Breast epithelium (tissue), 4 donors: Measurements from ENCODE around the gene MOGAT3. TPM values are rescaled to one million over a fixed set of nuclear protein-coding genes. Genes with fewer than 3 reads are reported as not detected.

ENCODE experiments used
- DNase-seq, 2 donors: peaks; one replicate each; pipeline ENCODE4 v3.0.0-alpha.2; 2019; ENCODE audit warnings: low spot score in 2 of 2
- H3K27ac ChIP-seq, 2 donors: fragments of 200-600 bp; sonication (generic) in 1 of 2; one replicate each; pipeline ENCODE4 v1.5.1; 2016 to 2019; ENCODE audit warnings: mild to moderate bottlenecking in 1 of 2
- H3K27me3 ChIP-seq, 2 donors: fragments of 200-600 bp; sonication (generic) in 1 of 2; one replicate each; pipeline versions ENCODE4 v1.5.1 to v1.6.0; 2017 to 2019; ENCODE audit warnings: control low read depth in 1 of 2, mild to moderate bottlenecking in 1 of 2
- H3K36me3 ChIP-seq: fragments of 200-600 bp; one replicate; pipeline ENCODE4 v1.5.1; 2019
- H3K4me1 ChIP-seq, 2 donors: fragments of 200-600 bp; sonication (generic); one replicate each; pipeline ENCODE4 v1.5.1; 2016 to 2019; ENCODE audit warnings: control low read depth in 1 of 2
- H3K4me3 ChIP-seq, 3 donors: fragments of 200-600 bp; sonication (generic); 1 replicate in 2 of 3; 2 replicates in 1 of 3; pipeline ENCODE4 v1.5.1; 2016 to 2019; ENCODE audit warnings: mild to moderate bottlenecking in 3 of 3, moderate library complexity in 2 of 3
- H3K9me3 ChIP-seq, 2 donors: fragments of 200-600 bp; sonication (generic) in 1 of 2; one replicate each; pipeline ENCODE4 v1.5.1; 2016 to 2019; ENCODE audit warnings: control low read depth in 1 of 2
- POLR2A ChIP-seq: fragments of 450-650 bp; IDR thresholded peaks from one replicate; pipeline ENCODE4 v1.6.1; 2016; ENCODE audit warnings: antibody characterized with exemption, mild to moderate bottlenecking, moderate library complexity
- POLR2AphosphoS5 ChIP-seq, 3 donors: sonication (generic); formaldehyde crosslinking; IDR thresholded peaks; one replicate each; pipeline ENCODE4 v1.6.1; 2017; ENCODE audit warnings: antibody characterized with exemption in 3 of 3
- intact Hi-C: fragments of 100-400 bp; cut with DNase I; formaldehyde crosslinking; loops from one replicate; pipeline ENCODE4 v1.15.1; 2023; ENCODE audit warnings: low total_unique reads
- total RNA-seq, 3 donors: library from RNA; depleted of rRNA; stranded (reverse); fragments of >200 nt; gene quantifications; one replicate each; pipeline ENCODE4 v1.1.0, GENCODE V29; 2016
- TF ChIP-seq, protein P1 (sequence below), 3 donors: fragments of 450-650 bp; IDR thresholded peaks; one replicate each; pipeline ENCODE4 v1.5.1; 2016 to 2017; ENCODE audit warnings: antibody characterized with exemption in 3 of 3, mild to moderate bottlenecking in 3 of 3, moderate library complexity in 3 of 3

The MOGAT3 gene
- total RNA-seq, 3 donors from 2014 or later = 2.6 TPM; not detected in 2

DNA sequence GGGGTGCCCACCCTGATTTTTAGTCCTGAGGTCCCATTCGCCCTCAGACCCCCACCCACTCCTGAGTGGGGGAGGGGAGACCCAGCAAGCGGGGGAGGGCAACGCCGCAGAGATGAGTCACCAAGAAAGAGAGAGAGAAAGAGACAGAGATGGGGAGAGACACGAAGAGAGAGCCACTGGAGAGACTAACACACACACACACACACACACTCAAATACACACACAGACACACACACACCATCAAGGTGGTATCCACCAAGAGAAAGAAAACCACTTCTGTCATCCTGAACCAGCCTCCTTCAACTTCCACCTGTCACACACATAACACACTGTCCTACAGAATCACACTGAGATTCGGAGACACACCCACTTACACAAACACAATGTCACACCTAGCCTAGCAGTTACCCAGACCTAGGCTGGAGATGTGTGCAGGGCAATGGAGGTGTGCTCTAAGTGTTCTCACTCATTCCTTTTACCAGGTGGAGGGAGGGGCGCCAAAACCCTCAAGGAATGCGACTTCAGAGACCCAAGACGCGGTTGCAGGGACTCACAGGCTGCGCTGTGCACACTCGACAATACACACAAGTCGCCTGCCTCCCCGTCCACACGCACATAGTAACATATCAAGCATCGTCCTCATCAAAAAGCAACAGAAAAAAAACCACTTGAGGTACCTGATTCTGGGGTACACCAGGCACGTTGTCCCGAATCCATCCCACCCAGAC lies 31.6 kb downstream of the MOGAT3 start:
- peaks cover 3 to 13% of the 10 kb centered on the region in 2 donors for H3K4me1 ChIP-seq
- no peak overlapping the region for H3K4me3 ChIP-seq
- H3K27me3 ChIP-seq = peaks cover 33 to 100% of the 10 kb centered on the region in 2 donors
- TF ChIP-seq POLR2AphosphoS5 (IDR thresholded peaks at IDR 0.05) (no peak), POLR2A (no peak)
- TF ChIP-seq, protein P1, sequence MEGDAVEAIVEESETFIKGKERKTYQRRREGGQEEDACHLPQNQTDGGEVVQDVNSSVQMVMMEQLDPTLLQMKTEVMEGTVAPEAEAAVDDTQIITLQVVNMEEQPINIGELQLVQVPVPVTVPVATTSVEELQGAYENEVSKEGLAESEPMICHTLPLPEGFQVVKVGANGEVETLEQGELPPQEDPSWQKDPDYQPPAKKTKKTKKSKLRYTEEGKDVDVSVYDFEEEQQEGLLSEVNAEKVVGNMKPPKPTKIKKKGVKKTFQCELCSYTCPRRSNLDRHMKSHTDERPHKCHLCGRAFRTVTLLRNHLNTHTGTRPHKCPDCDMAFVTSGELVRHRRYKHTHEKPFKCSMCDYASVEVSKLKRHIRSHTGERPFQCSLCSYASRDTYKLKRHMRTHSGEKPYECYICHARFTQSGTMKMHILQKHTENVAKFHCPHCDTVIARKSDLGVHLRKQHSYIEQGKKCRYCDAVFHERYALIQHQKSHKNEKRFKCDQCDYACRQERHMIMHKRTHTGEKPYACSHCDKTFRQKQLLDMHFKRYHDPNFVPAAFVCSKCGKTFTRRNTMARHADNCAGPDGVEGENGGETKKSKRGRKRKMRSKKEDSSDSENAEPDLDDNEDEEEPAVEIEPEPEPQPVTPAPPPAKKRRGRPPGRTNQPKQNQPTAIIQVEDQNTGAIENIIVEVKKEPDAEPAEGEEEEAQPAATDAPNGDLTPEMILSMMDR (IDR thresholded peaks at IDR 0.05) = no peak
- intact Hi-C loops = no loop called here
- H3K27ac ChIP-seq = no peak overlapping the region
- no peak for DNase-seq
- H3K36me3 ChIP-seq = no peaks in the 10 kb centered on the region
- no peaks in the 10 kb centered on the region for H3K9me3 ChIP-seq

DNA sequence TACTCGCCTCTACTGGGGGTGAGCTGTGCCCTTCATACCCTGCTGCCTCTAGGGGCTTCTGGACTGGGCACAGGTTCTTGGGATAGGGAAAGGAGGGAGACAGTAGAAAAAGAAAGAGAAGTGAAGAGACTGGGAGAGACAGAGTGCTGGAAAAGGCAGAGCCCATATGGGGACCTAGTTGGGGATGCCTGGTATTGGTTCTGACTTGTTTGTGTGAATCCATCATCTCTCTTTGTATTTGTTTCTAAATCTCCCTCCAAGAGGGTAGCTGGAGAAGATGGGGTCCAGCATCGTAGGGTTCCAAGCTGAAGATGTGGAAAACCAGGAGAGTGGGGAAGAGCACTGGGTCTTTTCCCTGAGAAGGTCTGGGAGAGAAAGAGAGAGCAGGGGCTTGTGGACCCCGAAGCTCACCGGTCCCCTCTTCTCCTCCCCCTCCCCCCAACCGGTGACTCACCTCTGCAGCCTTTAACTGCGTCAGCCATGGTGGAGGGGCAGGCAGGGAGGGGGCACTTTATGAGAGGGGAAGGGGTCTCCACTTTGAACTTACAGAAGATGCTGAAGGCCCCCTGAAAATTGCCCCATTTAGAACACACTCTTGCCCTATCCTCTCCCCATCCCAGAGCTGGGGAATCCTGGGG lies 32.3 kb downstream of the MOGAT3 start:
- peaks cover 8 to 21% of the 10 kb centered on the region in 2 donors for H3K4me1 ChIP-seq
- no peak overlapping the region for H3K27ac ChIP-seq
- H3K4me3 ChIP-seq = no peak overlapping the region
- TF ChIP-seq, protein P1 (IDR thresholded peaks at IDR 0.05) = no peak
- TF ChIP-seq POLR2AphosphoS5 (IDR thresholded peaks at IDR 0.05) = no peak
- TF ChIP-seq POLR2A = no peak
- no peak for DNase-seq
- H3K27me3 ChIP-seq = peaks cover 33 to 100% of the 10 kb centered on the region in 2 donors
- no peaks in the 10 kb centered on the region for H3K9me3 ChIP-seq
- intact Hi-C loops = no loop called here
- H3K36me3 ChIP-seq = no peaks in the 10 kb centered on the region

- intact Hi-C loops = no loop called here
- TF ChIP-seq POLR2A = no peak
- TF ChIP-seq POLR2AphosphoS5 (IDR thresholded peaks at IDR 0.05) = no peak
- TF ChIP-seq, protein P1 (IDR thresholded peaks at IDR 0.05) = no peak
- peaks cover 31 to 99% of the 10 kb centered on the region in 2 donors for H3K27me3 ChIP-seq
Observed at GRCh38 chr7:101167645-101168411, 33.0 kb downstream of the MOGAT3 start.

GRCh38 chr7:101166909-101167644 lies 33.8 kb downstream of the MOGAT3 start:
- H3K27ac ChIP-seq = no peak overlapping the region
- H3K27me3 ChIP-seq = peaks cover 25 to 96% of the 10 kb centered on the region in 2 donors
- H3K9me3 ChIP-seq = no peaks in the 10 kb centered on the region
- TF ChIP-seq POLR2AphosphoS5 (IDR thresholded peaks at IDR 0.05) (no peak), POLR2A (no peak)
- TF ChIP-seq, protein P1 (IDR thresholded peaks at IDR 0.05) = no peak
- peaks cover 16% of the 10 kb centered on the region in 2 donors for H3K4me1 ChIP-seq
- intact Hi-C loops = no loop called here
- no peaks in the 10 kb centered on the region for H3K36me3 ChIP-seq
- no peak overlapping the region for H3K4me3 ChIP-seq
- DNase-seq = no peak

More at GRCh38 chr7:101167645-101168411, 33.0 kb downstream of the MOGAT3 start:
- Histone ChIP-seq H3K4me3 (no peak overlapping the region), H3K4me1 (peaks cover 12 to 23% of the 10 kb centered on the region in 2 donors), H3K27ac (no peak overlapping the region), H3K36me3 (no peaks in the 10 kb centered on the region), H3K9me3 (no peaks in the 10 kb centered on the region)
- no peak for DNase-seq
